Measurements from ENCODE around the gene KBTBD4.

DNA sequence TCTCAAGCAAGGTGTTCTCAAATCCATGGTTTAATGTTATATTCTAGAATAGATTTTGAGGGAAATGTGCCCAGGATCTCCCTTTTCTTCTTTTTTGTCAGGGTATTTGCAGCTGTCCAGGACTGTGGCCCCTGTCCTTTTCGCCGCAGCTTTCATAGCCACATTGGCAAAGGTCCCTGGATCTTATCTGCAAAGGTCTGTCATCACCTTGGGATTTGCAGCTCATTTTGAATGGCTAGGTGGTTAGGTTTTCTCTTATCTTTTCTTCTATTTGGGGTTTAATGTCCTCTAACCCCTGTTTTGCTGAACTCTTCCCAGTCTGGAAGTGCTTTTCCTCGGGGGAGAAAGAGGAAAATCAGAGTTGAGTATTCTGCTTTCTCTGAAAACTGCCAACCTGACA is 27.2 kb upstream of the KBTBD4 start:
- TF ChIP-seq POLR2A (IDR thresholded peaks at IDR 0.05): no peak
- TF ChIP-seq, protein P1, sequence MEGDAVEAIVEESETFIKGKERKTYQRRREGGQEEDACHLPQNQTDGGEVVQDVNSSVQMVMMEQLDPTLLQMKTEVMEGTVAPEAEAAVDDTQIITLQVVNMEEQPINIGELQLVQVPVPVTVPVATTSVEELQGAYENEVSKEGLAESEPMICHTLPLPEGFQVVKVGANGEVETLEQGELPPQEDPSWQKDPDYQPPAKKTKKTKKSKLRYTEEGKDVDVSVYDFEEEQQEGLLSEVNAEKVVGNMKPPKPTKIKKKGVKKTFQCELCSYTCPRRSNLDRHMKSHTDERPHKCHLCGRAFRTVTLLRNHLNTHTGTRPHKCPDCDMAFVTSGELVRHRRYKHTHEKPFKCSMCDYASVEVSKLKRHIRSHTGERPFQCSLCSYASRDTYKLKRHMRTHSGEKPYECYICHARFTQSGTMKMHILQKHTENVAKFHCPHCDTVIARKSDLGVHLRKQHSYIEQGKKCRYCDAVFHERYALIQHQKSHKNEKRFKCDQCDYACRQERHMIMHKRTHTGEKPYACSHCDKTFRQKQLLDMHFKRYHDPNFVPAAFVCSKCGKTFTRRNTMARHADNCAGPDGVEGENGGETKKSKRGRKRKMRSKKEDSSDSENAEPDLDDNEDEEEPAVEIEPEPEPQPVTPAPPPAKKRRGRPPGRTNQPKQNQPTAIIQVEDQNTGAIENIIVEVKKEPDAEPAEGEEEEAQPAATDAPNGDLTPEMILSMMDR (IDR thresholded peaks at IDR 0.05): no peak

Measured in right lobe of liver (tissue), 4 donors.